Measurements from ENCODE around the gene RALGAPA1. TPM values are rescaled to one million over a fixed set of nuclear protein-coding genes. Genes with fewer than 3 reads are reported as not detected.

RALGAPA1 gene
- total RNA-seq, 2 experiments from 2014 or later = 29.5 to 31.7 TPM

GRCh38 chr14:35819591-35820540, 10.8 kb upstream of the RALGAPA1 start:
- no peak for ATAC-seq
- Mint-ChIP-seq H3K27me3 (ENCODE audit: low read depth) (no peaks in the 10 kb centered on the region), H3K36me3 (ENCODE audit: low read depth) (no peaks in the 10 kb centered on the region), H3K27ac (no peak overlapping the region), H3K4me3 (no peak overlapping the region), H3K9me3 (ENCODE audit: insufficient read depth) (no peaks in the 10 kb centered on the region), H3K4me1 (ENCODE audit: low read depth) (peaks cover 5% of the 10 kb centered on the region)
- POLR2A ChIA-PET = interaction anchor here (0.6 kb wide), 1 partner anchor 922 kb away, joined by 3 read pairs; no protein-coding TSS in a partner anchor
- no peak for DNase-seq
- CTCF ChIA-PET = interaction anchor here (0.6 to 1.3 kb wide), 2 partner anchors 20 to 889 kb away, joined by 3 read pairs; no protein-coding TSS in a partner anchor

GRCh38 chr14:35818346-35819115, 9.4 kb upstream of the RALGAPA1 start:
- POLR2A ChIA-PET = no interaction called here
- ATAC-seq (peak; percentile 38), DNase-seq (peak; percentile 49)
- H3K4me1 Mint-ChIP-seq (ENCODE audit: low read depth) = peaks cover 5% of the 10 kb centered on the region
- no peak overlapping the region for H3K27ac Mint-ChIP-seq
- H3K27me3 Mint-ChIP-seq (ENCODE audit: low read depth) = no peaks in the 10 kb centered on the region
- no peaks in the 10 kb centered on the region for H3K9me3 Mint-ChIP-seq (ENCODE audit: insufficient read depth)
- CTCF ChIA-PET = interaction anchor here (0.6 to 3.0 kb wide), 23 partner anchors 7 to 676 kb away, joined by 3 to 18 read pairs (median 3); partner anchors contain the start of genes BRMS1L and RALGAPA1
- no peak overlapping the region for H3K4me3 Mint-ChIP-seq
- no peaks in the 10 kb centered on the region for H3K36me3 Mint-ChIP-seq (ENCODE audit: low read depth)

- Mint-ChIP-seq H3K27ac (no peak overlapping the region), H3K4me1 (ENCODE audit: low read depth) (peaks cover 4% of the 10 kb centered on the region), H3K36me3 (ENCODE audit: low read depth) (no peaks in the 10 kb centered on the region), H3K27me3 (ENCODE audit: low read depth) (peaks cover 2% of the 10 kb centered on the region), H3K4me3 (no peak overlapping the region), H3K9me3 (ENCODE audit: insufficient read depth) (no peaks in the 10 kb centered on the region)
- ATAC-seq = peak; percentile 91
- peak; percentile 88 for DNase-seq
- CTCF ChIA-PET = interaction anchor here (0.6 to 1.8 kb wide), 5 partner anchors 9 to 675 kb away, joined by 4 to 11 read pairs (median 5); partner anchors contain the start of gene BRMS1L
- POLR2A ChIA-PET = interaction anchor here (0.5 kb wide), 1 partner anchor 376 kb away, joined by 3 read pairs; no protein-coding TSS in a partner anchor
Measured at GRCh38 chr14:35814371-35815005, 5.4 kb upstream of the RALGAPA1 start.

- no peak overlapping the region for H3K4me3 Mint-ChIP-seq
- CTCF ChIA-PET = interaction anchor here (2.3 kb wide), 1 partner anchor 15 kb away, joined by 8 read pairs; the partner anchor contains the start of gene BRMS1L
- no peak overlapping the region for H3K27ac Mint-ChIP-seq
- POLR2A ChIA-PET = no interaction called here
- peaks cover 31% of the 10 kb centered on the region for H3K4me1 Mint-ChIP-seq (ENCODE audit: low read depth)
- peaks cover 2% of the 10 kb centered on the region for H3K27me3 Mint-ChIP-seq (ENCODE audit: low read depth)
- H3K36me3 Mint-ChIP-seq (ENCODE audit: low read depth) = peaks cover 1% of the 10 kb centered on the region
- H3K9me3 Mint-ChIP-seq (ENCODE audit: insufficient read depth) = peaks cover 2% of the 10 kb centered on the region
- DNase-seq (no peak), ATAC-seq (no peak)
Measured at GRCh38 chr14:35810963-35811362, 1.9 kb upstream of the RALGAPA1 start.

GRCh38 chr14:35809597-35809996, 502 bp upstream of the RALGAPA1 start:
- POLR2A ChIA-PET = interaction anchor here (1.0 kb wide), 1 partner anchor 16 kb away, joined by 4 read pairs; the partner anchor contains the start of gene BRMS1L
- peak overlapping the region; percentile 98 for H3K4me3 Mint-ChIP-seq
- DNase-seq (no peak), ATAC-seq (no peak)
- H3K36me3 Mint-ChIP-seq (ENCODE audit: low read depth) = peaks cover 1% of the 10 kb centered on the region
- peaks cover 33% of the 10 kb centered on the region for H3K4me1 Mint-ChIP-seq (ENCODE audit: low read depth)
- H3K27me3 Mint-ChIP-seq (ENCODE audit: low read depth) = peaks cover 2% of the 10 kb centered on the region
- CTCF ChIA-PET = interaction anchor here (1.1 to 2.3 kb wide), 3 partner anchors 8 to 16 kb away, joined by 5 to 8 read pairs (median 8); partner anchors contain the start of gene BRMS1L
- H3K27ac Mint-ChIP-seq = peak overlapping the region; percentile 80
- peaks cover 2% of the 10 kb centered on the region for H3K9me3 Mint-ChIP-seq (ENCODE audit: insufficient read depth)

- CTCF ChIA-PET = interaction anchor here (1.0 kb wide), 1 partner anchor 10 kb away, joined by 6 read pairs; no protein-coding TSS in a partner anchor
- Mint-ChIP-seq H3K27ac (peak overlapping the region; percentile 95), H3K4me1 (ENCODE audit: low read depth) (peaks cover 33% of the 10 kb centered on the region), H3K4me3 (peak overlapping the region; percentile 98), H3K27me3 (ENCODE audit: low read depth) (peaks cover 2% of the 10 kb centered on the region), H3K9me3 (ENCODE audit: insufficient read depth) (peaks cover 2% of the 10 kb centered on the region), H3K36me3 (ENCODE audit: low read depth) (peaks cover 3% of the 10 kb centered on the region)
- no peak for DNase-seq
- POLR2A ChIA-PET = no interaction called here
- ATAC-seq = no peak
Measured at GRCh38 chr14:35808076-35808637, 938 bp downstream of the RALGAPA1 start.

GRCh38 chr14:35807131-35807961, 1.7 kb downstream of the RALGAPA1 start:
- H3K4me1 Mint-ChIP-seq (ENCODE audit: low read depth) = peaks cover 33% of the 10 kb centered on the region
- H3K36me3 Mint-ChIP-seq (ENCODE audit: low read depth) = peaks cover 7% of the 10 kb centered on the region
- DNase-seq (no peak), ATAC-seq (no peak)
- no peaks in the 10 kb centered on the region for H3K27me3 Mint-ChIP-seq (ENCODE audit: low read depth)
- ChIA-PET POLR2A (no interaction called here), CTCF (interaction anchor here (0.9 to 1.2 kb wide), 5 partner anchors 9 to 15 kb away, joined by 3 to 7 read pairs (median 4); no protein-coding TSS in a partner anchor)
- H3K27ac Mint-ChIP-seq = peak overlapping the region; percentile 30
- peaks cover 2% of the 10 kb centered on the region for H3K9me3 Mint-ChIP-seq (ENCODE audit: insufficient read depth)
- peak overlapping the region; percentile 98 for H3K4me3 Mint-ChIP-seq

GRCh38 chr14:35806006-35806907, 2.8 kb downstream of the RALGAPA1 start:
- ChIA-PET POLR2A (no interaction called here), CTCF (interaction anchor here (1.0 to 1.6 kb wide), 7 partner anchors 9 to 367 kb away, joined by 3 to 7 read pairs (median 4); no protein-coding TSS in a partner anchor)
- no peak overlapping the region for H3K4me3 Mint-ChIP-seq
- peaks cover 10% of the 10 kb centered on the region for H3K36me3 Mint-ChIP-seq (ENCODE audit: low read depth)
- peaks cover 33% of the 10 kb centered on the region for H3K4me1 Mint-ChIP-seq (ENCODE audit: low read depth)
- H3K27ac Mint-ChIP-seq = no peak overlapping the region
- no peak for ATAC-seq
- peaks cover 2% of the 10 kb centered on the region for H3K9me3 Mint-ChIP-seq (ENCODE audit: insufficient read depth)
- H3K27me3 Mint-ChIP-seq (ENCODE audit: low read depth) = no peaks in the 10 kb centered on the region
- no peak for DNase-seq

GRCh38 chr14:35797796-35798195, 11.3 kb downstream of the RALGAPA1 start:
- CTCF ChIA-PET = interaction anchor here (1.8 kb wide), 1 partner anchor 9 kb away, joined by 3 read pairs; no protein-coding TSS in a partner anchor

More at GRCh38 chr14:35797796-35798195, 11.3 kb downstream of the RALGAPA1 start:
- H3K27me3 Mint-ChIP-seq (ENCODE audit: low read depth) = no peaks in the 10 kb centered on the region
- no peak overlapping the region for H3K27ac Mint-ChIP-seq
- peaks cover 4% of the 10 kb centered on the region for H3K36me3 Mint-ChIP-seq (ENCODE audit: low read depth)
- no peaks in the 10 kb centered on the region for H3K9me3 Mint-ChIP-seq (ENCODE audit: insufficient read depth)
- no peak overlapping the region for H3K4me3 Mint-ChIP-seq
- POLR2A ChIA-PET = no interaction called here
- no peak for ATAC-seq
- H3K4me1 Mint-ChIP-seq (ENCODE audit: low read depth) = peaks cover 3% of the 10 kb centered on the region
- no peak for DNase-seq

All from activated CD8-positive, alpha-beta T cell treated with anti-CD3 and anti-CD28 coated beads, Interleukin-2, amount 10 ng/mL, durations not matched to agents 7 days and 5 days (primary cell).